Calu3 (cell line): ENCODE results near the gene UBAC1. TPM values are rescaled to one million over a fixed set of nuclear protein-coding genes. Genes with fewer than 3 reads are reported as not detected.
"Not testable (repeated sequence)": the region's sequence is repeated elsewhere in the genome, so short reads cannot be mapped to it uniquely, and the experiment has no call there.

Experiments
- BruUV-seq: library from RNA; stranded (reverse); fragments of 400-500 nt; replicated peaks from 2 replicates; lab custom pipeline; 2021; lab: Mats Ljungman, UMichigan
- CTCF ChIA-PET: fragments of 300-600 bp; sonication (Branson Sonifier 250); formaldehyde crosslinking; loops from one replicate; lab custom pipeline; 2022; ENCODE audit warnings: antibody characterized with exemption; lab: Charles Lee
- DNase-seq: peaks from one replicate; pipeline ENCODE4 v3.0.0; 2022
- H3K27ac Mint-ChIP-seq: one replicate; pipeline ENCODE4 v1.8.0; 2022; ENCODE audit warnings: mixed read lengths; ENCODE audit not compliant: unreplicated experiment
- H3K27me3 Mint-ChIP-seq: one replicate; pipeline ENCODE4 v1.8.0; 2022; ENCODE audit warnings: mixed read lengths; ENCODE audit not compliant: unreplicated experiment
- H3K36me3 Mint-ChIP-seq: one replicate; pipeline ENCODE4 v1.8.0; 2022; ENCODE audit warnings: mild to moderate bottlenecking, moderate library complexity, mixed read lengths; ENCODE audit not compliant: insufficient read depth, unreplicated experiment
- H3K4me1 Mint-ChIP-seq: one replicate; pipeline ENCODE4 v1.8.0; 2022; ENCODE audit warnings: mild to moderate bottlenecking, low read depth, mixed read lengths; ENCODE audit not compliant: unreplicated experiment
- H3K4me3 Mint-ChIP-seq: one replicate; pipeline ENCODE4 v1.8.0; 2022; ENCODE audit warnings: mild to moderate bottlenecking, low read depth, moderate library complexity, mixed read lengths; ENCODE audit not compliant: unreplicated experiment
- H3K9me3 Mint-ChIP-seq: one replicate; pipeline ENCODE4 v1.8.0; 2022; ENCODE audit warnings: low read depth, mixed read lengths; ENCODE audit not compliant: unreplicated experiment
- CTCF ChIP-seq: fragments of 200-600 bp; IDR thresholded peaks from one replicate; pipeline ENCODE4 v1.8.0; 2022; ENCODE audit warnings: antibody characterized with exemption; ENCODE audit not compliant: unreplicated experiment
- intact Hi-C: fragments of 100-400 bp; cut with micrococcal nuclease; formaldehyde crosslinking; loops from one replicate; pipeline ENCODE4 v1.10.0; 2022; ENCODE audit not compliant: unreplicated experiment
- total RNA-seq: library from RNA; stranded (reverse); gene quantifications from 2 replicates; pipeline ENCODE4 v1.2.3, GENCODE V29; 2022

Gene UBAC1
- total RNA-seq, 1 experiment from 2014 or later, result 19.5 TPM

- CTCF ChIA-PET, result no interaction called here
- no peak for DNase-seq
- no peak for TF ChIP-seq CTCF
- Mint-ChIP-seq H3K27ac (no peak overlapping the region), H3K27me3 (no peaks in the 10 kb centered on the region), H3K9me3 (peaks cover 3% of the 10 kb centered on the region), H3K36me3 (peaks cover 17% of the 10 kb centered on the region), H3K4me1 (no peaks in the 10 kb centered on the region), H3K4me3 (no peak overlapping the region)
- intact Hi-C loops, result no loop called here
- BruUV-seq, result no TSS peak
These were observed 40.1 kb downstream of the UBAC1 start for GRCh38 chr9:135920973-135921585.

- no peak overlapping the region for H3K27ac Mint-ChIP-seq
These were observed 40.8 kb downstream of the UBAC1 start for GRCh38 chr9:135920256-135920930.

GRCh38 chr9:135919318-135919890, 41.8 kb downstream of the UBAC1 start:
- Mint-ChIP-seq H3K27me3 (no peaks in the 10 kb centered on the region), H3K36me3 (peaks cover 17% of the 10 kb centered on the region), H3K9me3 (peaks cover 3% of the 10 kb centered on the region), H3K27ac (peak overlapping the region; percentile 54), H3K4me1 (no peaks in the 10 kb centered on the region), H3K4me3 (no peak overlapping the region)
- no peak for TF ChIP-seq CTCF
- DNase-seq, result no peak
- CTCF ChIA-PET, result no interaction called here
- intact Hi-C loops, result no loop called here
- no TSS peak for BruUV-seq

More at GRCh38 chr9:135920256-135920930, 40.8 kb downstream of the UBAC1 start:
- BruUV-seq, result no TSS peak
- H3K27me3 Mint-ChIP-seq, result no peaks in the 10 kb centered on the region
- H3K36me3 Mint-ChIP-seq, result peaks cover 17% of the 10 kb centered on the region
- intact Hi-C loops, result no loop called here
- no peak for DNase-seq
- CTCF ChIA-PET, result no interaction called here
- no peaks in the 10 kb centered on the region for H3K4me1 Mint-ChIP-seq
- no peak for TF ChIP-seq CTCF
- H3K4me3 Mint-ChIP-seq, result no peak overlapping the region
- peaks cover 3% of the 10 kb centered on the region for H3K9me3 Mint-ChIP-seq

GRCh38 chr9:135916227-135916626, 44.9 kb downstream of the UBAC1 start:
- BruUV-seq, H3K4me3 Mint-ChIP-seq, DNase-seq, intact Hi-C loops, CTCF ChIA-PET, H3K4me1 Mint-ChIP-seq, H3K27ac Mint-ChIP-seq, H3K27me3 Mint-ChIP-seq: not testable (repeated sequence)
- H3K9me3 Mint-ChIP-seq, result peaks cover 11% of the 10 kb centered on the region
- H3K36me3 Mint-ChIP-seq, result peaks cover 27% of the 10 kb centered on the region

GRCh38 chr9:135914921-135915320, 46.3 kb downstream of the UBAC1 start:
- CTCF ChIA-PET, result no interaction called here
- intact Hi-C loops, result no loop called here
- H3K36me3 Mint-ChIP-seq, result peaks cover 33% of the 10 kb centered on the region
- no peak overlapping the region for H3K27ac Mint-ChIP-seq
- BruUV-seq, result no TSS peak
- no peaks in the 10 kb centered on the region for H3K27me3 Mint-ChIP-seq
- H3K9me3 Mint-ChIP-seq, result peaks cover 18% of the 10 kb centered on the region
- DNase-seq, result no peak
- TF ChIP-seq CTCF, result no peak
- no peak overlapping the region for H3K4me3 Mint-ChIP-seq
- H3K4me1 Mint-ChIP-seq, result no peaks in the 10 kb centered on the region

- CTCF ChIA-PET, DNase-seq, H3K4me1 Mint-ChIP-seq, H3K4me3 Mint-ChIP-seq, BruUV-seq, H3K27me3 Mint-ChIP-seq, intact Hi-C loops: not testable (repeated sequence)
- peaks cover 18% of the 10 kb centered on the region for H3K9me3 Mint-ChIP-seq
- peak overlapping the region; percentile 63 for H3K27ac Mint-ChIP-seq
- peaks cover 46% of the 10 kb centered on the region for H3K36me3 Mint-ChIP-seq
These were observed 49.9 kb downstream of the UBAC1 start for GRCh38 chr9:135911233-135911632.
